CD4-positive, CD25-positive, alpha-beta regulatory T cell (primary cell): Measurements from ENCODE around the gene PGM3. TPM values are rescaled to one million over a fixed set of nuclear protein-coding genes. Genes with fewer than 3 reads are reported as not detected.

Experiments
- ATAC-seq, 2 donors: fragments of 150-1000 bp; cut with Tn5 transposase; one replicate each; pipeline ENCODE4 v1.10.0; 2021; ENCODE audit warnings: low read depth in 2 of 2, moderate number of reproducible peaks in 2 of 2, moderate library complexity in 1 of 2
- DNase-seq, 3 donors: peaks; one replicate each; pipeline versions ENCODE4 v3.0.0 to v3.0.0-alpha.2; 2012 to 2022; ENCODE audit warnings: mixed read lengths in 1 of 3
- H3K27ac ChIP-seq: one replicate; pipeline ENCODE4 v1.7.0; 2013; ENCODE audit warnings: mild to moderate bottlenecking, low read length; ENCODE audit not compliant: insufficient read depth, poor library complexity, severe bottlenecking
- H3K27me3 ChIP-seq: one replicate; pipeline ENCODE4 v1.7.0; 2013; ENCODE audit warnings: low read length; ENCODE audit not compliant: control insufficient read depth, insufficient read depth
- H3K36me3 ChIP-seq: one replicate; pipeline ENCODE4 v1.7.0; 2013; ENCODE audit warnings: mild to moderate bottlenecking, low read length, moderate library complexity; ENCODE audit not compliant: control insufficient read depth, insufficient read depth
- H3K4me1 ChIP-seq: 2 replicates; pipeline ENCODE4 v1.7.0; 2013; ENCODE audit warnings: mild to moderate bottlenecking, low read length; ENCODE audit not compliant: insufficient read depth, control insufficient read depth, poor library complexity, severe bottlenecking
- H3K4me3 ChIP-seq: one replicate; pipeline ENCODE4 v1.7.0; 2013; ENCODE audit warnings: low read depth, mild to moderate bottlenecking, low read length, moderate library complexity
- H3K9me3 ChIP-seq, 2 experiments: 1 replicate in 1 of 2; 2 replicates in 1 of 2; pipeline ENCODE4 v1.7.0; 2013; ENCODE audit warnings: low read length in 2 of 2, mild to moderate bottlenecking in 1 of 2, moderate library complexity in 1 of 2; ENCODE audit not compliant: control insufficient read depth in 2 of 2
- H3K27ac Mint-ChIP-seq, 3 donors: one replicate each; pipeline ENCODE4 v1.8.0; 2020 to 2022; ENCODE audit warnings: mild to moderate bottlenecking in 3 of 3, mixed read lengths in 3 of 3, moderate library complexity in 2 of 3
- H3K27me3 Mint-ChIP-seq: one replicate; pipeline ENCODE4 v1.8.0; 2022; ENCODE audit warnings: mild to moderate bottlenecking, mixed read lengths
- H3K36me3 Mint-ChIP-seq: one replicate; pipeline ENCODE4 v1.8.0; 2020; ENCODE audit warnings: mixed read lengths
- H3K4me1 Mint-ChIP-seq, 4 donors: one replicate each; pipeline ENCODE4 v1.8.0; 2020 to 2022; ENCODE audit warnings: mixed read lengths in 4 of 4, mild to moderate bottlenecking in 1 of 4
- H3K4me3 Mint-ChIP-seq, 4 donors: one replicate each; pipeline ENCODE4 v1.8.0; 2020 to 2022; ENCODE audit warnings: mild to moderate bottlenecking in 4 of 4, mixed read lengths in 4 of 4, moderate library complexity in 3 of 4
- H3K9me3 Mint-ChIP-seq, 7 donors: one replicate each; pipeline ENCODE4 v1.8.0; 2020 to 2022; ENCODE audit warnings: mixed read lengths in 7 of 7, mild to moderate bottlenecking in 3 of 7, moderate library complexity in 2 of 7
- polyA plus RNA-seq, 4 donors: library from polyadenylated mRNA; unstranded; fragments of 300-500 nt; fragmentation: Illumina TruSeq; gene quantifications; one replicate each; pipeline ENCODE4 v1.2.3, GENCODE V29; 2021
- total RNA-seq: library from RNA; stranded (reverse); gene quantifications from one replicate; pipeline ENCODE4 v1.2.3, GENCODE V29; 2022

PGM3 gene
- total and polyA plus RNA-seq, 5 donors from 2014 or later: 6.4 to 15.8 (median 7.5) TPM

GRCh38 chr6:83180426-83180950 lies 12.6 kb downstream of the PGM3 start:
- Mint-ChIP-seq H3K4me3 (no peak overlapping the region), H3K27ac (peak overlapping the region in 1 of 3 donors; percentile 16), H3K36me3 (peaks cover 39% of the 10 kb centered on the region), H3K4me1 (peaks cover 0 to 28% (median 8%) of the 10 kb centered on the region in 4 donors), H3K27me3 (no peaks in the 10 kb centered on the region), H3K9me3 (no peaks in the 10 kb centered on the region)
- no peaks in the 10 kb centered on the region for H3K4me1 ChIP-seq
- H3K9me3 ChIP-seq: no peaks in the 10 kb centered on the region
- ATAC-seq: no peak
- no peak overlapping the region for H3K27ac ChIP-seq
- no peak overlapping the region for H3K4me3 ChIP-seq
- no peaks in the 10 kb centered on the region for H3K27me3 ChIP-seq
- peaks cover 46% of the 10 kb centered on the region for H3K36me3 ChIP-seq
- no peak for DNase-seq

GRCh38 chr6:83176246-83176645 lies 16.8 kb downstream of the PGM3 start:
- DNase-seq (no peak), ATAC-seq (no peak)
- no peak overlapping the region for H3K4me3 Mint-ChIP-seq
- no peaks in the 10 kb centered on the region for H3K27me3 ChIP-seq
- no peaks in the 10 kb centered on the region for H3K9me3 ChIP-seq
- no peaks in the 10 kb centered on the region for H3K4me1 ChIP-seq
- no peak overlapping the region for H3K27ac ChIP-seq
- no peaks in the 10 kb centered on the region for H3K27me3 Mint-ChIP-seq
- H3K36me3 ChIP-seq: peaks cover 58% of the 10 kb centered on the region
- peaks cover 0 to 23% (median 1%) of the 10 kb centered on the region in 4 donors for H3K4me1 Mint-ChIP-seq
- peaks cover 31% of the 10 kb centered on the region for H3K36me3 Mint-ChIP-seq
- H3K4me3 ChIP-seq: no peak overlapping the region
- no peak overlapping the region for H3K27ac Mint-ChIP-seq
- H3K9me3 Mint-ChIP-seq: no peaks in the 10 kb centered on the region

DNA sequence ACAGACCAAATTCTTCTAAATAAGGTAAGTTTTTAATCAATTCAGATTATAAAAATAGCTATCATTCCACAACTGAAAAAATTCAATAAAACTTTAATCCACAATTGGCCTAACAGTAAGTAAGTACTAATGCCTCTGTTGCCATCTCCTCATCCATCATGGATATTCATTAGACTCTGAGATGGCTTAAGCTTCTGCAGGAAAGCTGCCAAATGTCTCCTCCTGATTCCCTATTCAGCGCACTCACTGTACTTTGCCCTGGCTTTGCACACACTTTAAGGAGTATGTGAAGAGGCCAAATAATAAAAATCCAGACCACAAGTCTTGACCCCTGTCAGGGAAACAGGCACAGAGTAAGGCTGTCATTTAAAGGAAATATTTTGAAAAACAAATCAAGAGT lies 23.6 kb downstream of the PGM3 start:
- Mint-ChIP-seq H3K36me3 (peaks cover 65% of the 10 kb centered on the region), H3K4me3 (no peak overlapping the region), H3K4me1 (peaks cover 0 to 5% (median 1%) of the 10 kb centered on the region in 4 donors), H3K27me3 (no peaks in the 10 kb centered on the region), H3K27ac (peak overlapping the region in 1 of 3 donors; percentile 67), H3K9me3 (no peaks in the 10 kb centered on the region)
- Histone ChIP-seq H3K4me1 (no peaks in the 10 kb centered on the region), H3K4me3 (no peak overlapping the region), H3K9me3 (no peaks in the 10 kb centered on the region), H3K27ac (no peak overlapping the region), H3K36me3 (peaks cover 89% of the 10 kb centered on the region), H3K27me3 (no peaks in the 10 kb centered on the region)
- DNase-seq (no peak), ATAC-seq (no peak)

GRCh38 chr6:83169106-83169505 lies 24.0 kb downstream of the PGM3 start:
- H3K36me3 Mint-ChIP-seq: peaks cover 67% of the 10 kb centered on the region
- H3K4me1 ChIP-seq: no peaks in the 10 kb centered on the region
- no peaks in the 10 kb centered on the region for H3K9me3 Mint-ChIP-seq
- no peaks in the 10 kb centered on the region for H3K9me3 ChIP-seq
- H3K27me3 Mint-ChIP-seq: no peaks in the 10 kb centered on the region
- H3K36me3 ChIP-seq: peaks cover 89% of the 10 kb centered on the region
- no peak overlapping the region for H3K4me3 ChIP-seq
- H3K4me1 Mint-ChIP-seq: peaks cover 0 to under 1% (median under 1%) of the 10 kb centered on the region in 4 donors
- H3K27ac Mint-ChIP-seq: no peak overlapping the region
- DNase-seq (no peak), ATAC-seq (no peak)
- no peak overlapping the region for H3K4me3 Mint-ChIP-seq
- no peak overlapping the region for H3K27ac ChIP-seq
- H3K27me3 ChIP-seq: no peaks in the 10 kb centered on the region

GRCh38 chr6:83168556-83168955 lies 24.5 kb downstream of the PGM3 start:
- Mint-ChIP-seq H3K27me3 (no peaks in the 10 kb centered on the region), H3K9me3 (no peaks in the 10 kb centered on the region), H3K4me1 (no peaks in the 10 kb centered on the region), H3K27ac (no peak overlapping the region), H3K4me3 (no peak overlapping the region), H3K36me3 (peaks cover 67% of the 10 kb centered on the region)
- H3K4me3 ChIP-seq: no peak overlapping the region
- H3K27ac ChIP-seq: no peak overlapping the region
- no peaks in the 10 kb centered on the region for H3K4me1 ChIP-seq
- DNase-seq (no peak), ATAC-seq (no peak)
- H3K9me3 ChIP-seq: no peaks in the 10 kb centered on the region
- H3K27me3 ChIP-seq: no peaks in the 10 kb centered on the region
- peaks cover 87% of the 10 kb centered on the region for H3K36me3 ChIP-seq

DNA sequence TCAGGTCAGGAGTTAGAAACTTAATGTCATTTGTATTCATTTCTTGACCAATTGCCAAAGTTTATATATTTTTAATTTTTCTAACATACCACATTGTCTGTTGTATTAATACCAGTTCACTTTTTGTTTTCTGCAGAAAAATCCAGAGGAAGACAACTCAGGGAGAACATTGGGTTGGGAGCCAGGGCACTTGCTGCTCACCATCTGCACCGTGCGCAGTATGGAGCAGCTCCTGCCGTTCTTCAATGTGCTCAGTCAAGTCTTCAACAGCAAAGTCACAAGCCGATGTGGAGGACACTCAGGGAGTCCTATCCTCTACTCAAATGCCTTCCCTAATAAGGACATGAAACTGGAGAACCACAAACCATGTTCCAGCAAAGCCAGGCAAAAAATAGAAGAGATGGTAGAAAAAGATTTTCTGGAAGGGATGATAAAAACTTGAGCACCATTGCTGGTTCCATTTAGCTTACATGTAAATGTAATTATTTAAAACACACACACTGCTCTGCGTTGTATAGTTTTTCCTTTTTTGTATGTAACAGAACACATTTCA lies 25.3 kb downstream of the PGM3 start:
- no peak overlapping the region for H3K4me3 Mint-ChIP-seq
- no peak overlapping the region for H3K4me3 ChIP-seq
- no peak overlapping the region for H3K27ac Mint-ChIP-seq

DNA sequence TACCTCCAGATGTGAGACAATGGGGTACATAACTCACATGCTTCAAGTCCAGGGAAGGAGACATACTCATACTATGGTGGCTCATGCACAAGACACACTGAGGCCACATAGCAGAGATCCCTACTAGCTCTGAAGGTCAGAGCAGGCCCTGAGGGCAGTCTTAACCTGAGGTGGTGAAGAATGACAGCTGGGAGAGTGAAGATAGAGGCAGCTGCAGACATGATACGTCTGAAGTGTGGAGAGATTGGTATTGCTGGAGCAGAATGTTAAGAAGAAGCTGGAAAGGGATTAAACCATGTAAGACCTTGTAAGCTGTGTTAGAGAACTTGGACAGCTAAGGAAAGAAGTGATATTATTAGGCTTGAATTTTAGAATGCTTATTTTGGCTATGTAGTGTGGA lies 32.9 kb downstream of the PGM3 start:
- H3K9me3 ChIP-seq: no peaks in the 10 kb centered on the region
- H3K4me3 ChIP-seq: no peak overlapping the region
- H3K27ac ChIP-seq: no peak overlapping the region
- Mint-ChIP-seq H3K27me3 (no peaks in the 10 kb centered on the region), H3K4me3 (no peak overlapping the region), H3K9me3 (no peaks in the 10 kb centered on the region), H3K4me1 (peaks cover 0 to 4% (median 0%) of the 10 kb centered on the region in 4 donors), H3K27ac (peak overlapping the region in 1 of 3 donors; percentile 43), H3K36me3 (peaks cover 38% of the 10 kb centered on the region)
- no peaks in the 10 kb centered on the region for H3K27me3 ChIP-seq
- H3K36me3 ChIP-seq: peaks cover 57% of the 10 kb centered on the region
- no peaks in the 10 kb centered on the region for H3K4me1 ChIP-seq
- ATAC-seq (no peak), DNase-seq (no peak)

More for the DNA sequence above, 25.3 kb downstream of the PGM3 start:
- Histone ChIP-seq H3K9me3 (no peaks in the 10 kb centered on the region), H3K27ac (no peak overlapping the region), H3K27me3 (no peaks in the 10 kb centered on the region), H3K36me3 (peaks cover 83% of the 10 kb centered on the region), H3K4me1 (no peaks in the 10 kb centered on the region)
- Mint-ChIP-seq H3K4me1 (no peaks in the 10 kb centered on the region), H3K27me3 (no peaks in the 10 kb centered on the region), H3K9me3 (no peaks in the 10 kb centered on the region), H3K36me3 (peaks cover 65% of the 10 kb centered on the region)
- ATAC-seq (no peak), DNase-seq (no peak)

- Histone ChIP-seq H3K4me1 (no peaks in the 10 kb centered on the region), H3K4me3 (no peak overlapping the region), H3K9me3 (no peaks in the 10 kb centered on the region), H3K36me3 (peaks cover 70% of the 10 kb centered on the region), H3K27me3 (no peaks in the 10 kb centered on the region), H3K27ac (no peak overlapping the region)
- Mint-ChIP-seq H3K27me3 (no peaks in the 10 kb centered on the region), H3K9me3 (no peaks in the 10 kb centered on the region), H3K36me3 (peaks cover 44% of the 10 kb centered on the region), H3K4me1 (peaks cover 0 to 4% (median 0%) of the 10 kb centered on the region in 4 donors), H3K27ac (peak overlapping the region in 1 of 3 donors; percentile 49), H3K4me3 (no peak overlapping the region)
- no peak for DNase-seq
- ATAC-seq: no peak
These were observed 37.3 kb downstream of the PGM3 start for GRCh38 chr6:83155794-83156193.
